Frontal cortex (tissue), 4 donors: ENCODE measurements around the gene RARB. TPM values are rescaled to one million over a fixed set of nuclear protein-coding genes. Genes with fewer than 3 reads are reported as not detected.
A peak's percentile ranks its signal among the peaks of the same experiment; 100 is the strongest.

Experiments used
- DNase-seq, 2 donors: peaks; one replicate each; pipeline ENCODE4 v3.0.0; 2012; ENCODE audit warnings: low spot score in 2 of 2
- FAIRE-seq: peaks from 2 replicates; lab custom pipeline; 2012; peaks lifted over from hg19 to GRCh38; lab: Jason Lieb, UNC
- total RNA-seq: library from RNA; depleted of rRNA; stranded (reverse); fragments of >200 nt; gene quantifications from one replicate; pipeline ENCODE4 v1.2.3, GENCODE V29; 2014
- donor health status: control.
- donor health status: control.
- donor health status: control.

Gene RARB
- total RNA-seq: 28.5 TPM

- no peak for FAIRE-seq
- DNase-seq: peak; percentile 48 to 69
Measured at GRCh38 chr3:25427942-25428788, at the start of gene RARB. Gene RARB (plus strand): TSS chr3:25428263. CDS start chr3:25428732, 469 bp downstream.

GRCh38 chr3:25378786-25379311, 49.2 kb upstream of the RARB start:
- FAIRE-seq (no peak), DNase-seq (no peak)

- DNase-seq (no peak), FAIRE-seq (no peak)
Measured at GRCh38 chr3:25380222-25380739, 47.8 kb upstream of the RARB start.

DNA sequence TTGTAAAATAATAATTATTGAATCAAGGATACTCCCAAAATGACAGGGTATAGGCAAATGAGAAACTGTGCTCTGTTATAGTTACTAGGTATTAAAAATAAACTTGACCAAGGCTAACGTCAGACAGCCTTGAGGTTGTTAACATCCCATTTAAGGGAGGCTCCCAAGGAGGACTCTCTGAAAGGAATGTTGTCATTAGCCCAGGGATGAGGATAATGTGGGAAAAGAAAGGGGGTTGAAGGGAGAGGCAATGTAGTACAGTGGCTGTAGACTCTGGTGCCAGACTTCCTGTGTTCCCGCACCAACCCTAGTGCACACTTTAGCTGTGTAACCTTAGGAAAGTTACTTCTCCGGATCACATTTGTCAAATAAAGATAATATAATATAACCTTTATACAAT, 47.0 kb upstream of the RARB start:
- FAIRE-seq: no peak

DNA sequence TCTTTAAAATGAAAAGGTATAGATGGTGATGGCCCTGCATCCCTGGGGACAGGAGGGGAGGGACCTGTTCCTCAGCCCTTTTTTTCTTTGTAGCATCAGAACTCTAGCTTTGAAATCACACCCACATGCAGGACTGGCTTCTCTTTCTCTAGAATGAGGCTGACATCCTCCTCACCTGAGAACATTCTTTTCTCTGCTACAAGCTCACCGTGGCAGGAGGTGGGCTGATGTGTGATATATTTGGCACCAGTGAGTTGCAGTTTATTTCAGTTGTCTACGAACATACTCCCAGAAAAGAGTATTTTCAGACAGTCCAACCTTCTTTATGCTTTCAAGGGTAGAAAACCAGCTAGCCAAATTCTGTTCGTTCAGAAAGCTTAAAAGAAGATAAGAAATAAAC, 43.6 kb upstream of the RARB start:
- FAIRE-seq (no peak), DNase-seq (no peak)

More for the DNA sequence above, 47.0 kb upstream of the RARB start:
- DNase-seq: no peak

GRCh38 chr3:25385807-25386460, 42.1 kb upstream of the RARB start:
- FAIRE-seq (no peak), DNase-seq (no peak)

- FAIRE-seq (no peak), DNase-seq (no peak)
Measured at GRCh38 chr3:25386686-25387255, 41.3 kb upstream of the RARB start.

DNA sequence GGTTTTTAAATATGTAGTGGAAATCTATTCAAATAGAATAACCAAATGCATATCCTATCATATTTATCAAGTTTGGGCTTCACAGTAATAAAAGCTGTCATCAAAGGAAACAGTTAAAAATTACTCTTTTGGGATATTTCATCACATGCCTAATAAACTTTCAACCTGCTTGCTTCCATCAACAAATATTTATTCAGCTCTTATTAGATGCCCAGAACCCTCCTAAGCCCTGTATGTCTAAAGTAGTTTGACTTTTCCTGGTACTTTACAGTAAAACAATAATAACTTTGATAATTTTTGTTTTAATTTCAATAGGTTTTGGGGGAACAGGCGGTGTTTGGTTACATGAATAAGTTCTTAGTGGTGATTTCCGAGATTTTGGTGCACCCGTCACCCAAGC, 37.5 kb upstream of the RARB start:
- no peak for DNase-seq
- no peak for FAIRE-seq

DNA sequence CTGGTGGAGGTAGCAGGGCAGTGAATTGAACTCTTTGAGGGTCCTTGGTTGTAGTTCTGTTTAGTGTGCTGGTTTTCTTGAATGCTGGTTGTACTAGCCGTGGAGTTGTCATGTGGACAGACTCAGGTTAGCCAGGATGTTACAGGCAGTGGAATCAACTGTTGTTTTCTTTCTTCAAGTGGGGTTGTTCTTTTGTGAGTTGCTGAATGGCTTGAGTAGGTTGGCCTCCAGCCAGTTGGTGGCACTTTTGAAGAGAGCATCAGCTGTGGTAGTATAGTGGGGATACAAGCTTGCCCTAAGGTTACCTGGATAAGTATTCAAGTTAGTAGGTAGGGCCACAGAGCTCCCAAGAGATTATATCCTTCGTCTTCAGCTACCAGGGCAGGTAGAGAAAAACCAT, 31.8 kb upstream of the RARB start:
- DNase-seq: no peak
- no peak for FAIRE-seq

DNA sequence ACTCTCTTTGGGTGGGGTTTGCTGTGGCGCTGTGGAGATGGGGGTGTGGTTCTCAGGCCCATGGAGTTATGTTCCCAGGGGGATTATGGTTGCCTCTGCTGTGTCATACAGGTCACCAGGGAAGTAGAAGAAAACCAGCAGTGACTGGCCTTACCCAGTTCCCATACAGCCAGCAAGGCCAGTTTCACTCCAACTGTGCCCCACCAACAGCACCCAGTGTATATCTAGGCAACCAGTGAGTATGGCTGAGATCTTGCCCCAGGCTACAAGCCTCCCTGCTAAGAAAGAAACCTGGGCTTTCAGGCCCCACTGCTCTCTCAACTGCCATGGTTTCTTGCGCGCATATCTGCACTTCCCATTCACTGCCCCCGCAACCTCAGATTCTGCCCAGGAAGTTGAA, 31.4 kb upstream of the RARB start:
- no peak for FAIRE-seq

GRCh38 chr3:25397150-25397549, 30.9 kb upstream of the RARB start:
- FAIRE-seq: no peak
- DNase-seq: no peak

More for the DNA sequence above, 31.4 kb upstream of the RARB start:
- no peak for DNase-seq

- FAIRE-seq (no peak), DNase-seq (no peak)
Measured at GRCh38 chr3:25400587-25400986, 27.5 kb upstream of the RARB start.

DNA sequence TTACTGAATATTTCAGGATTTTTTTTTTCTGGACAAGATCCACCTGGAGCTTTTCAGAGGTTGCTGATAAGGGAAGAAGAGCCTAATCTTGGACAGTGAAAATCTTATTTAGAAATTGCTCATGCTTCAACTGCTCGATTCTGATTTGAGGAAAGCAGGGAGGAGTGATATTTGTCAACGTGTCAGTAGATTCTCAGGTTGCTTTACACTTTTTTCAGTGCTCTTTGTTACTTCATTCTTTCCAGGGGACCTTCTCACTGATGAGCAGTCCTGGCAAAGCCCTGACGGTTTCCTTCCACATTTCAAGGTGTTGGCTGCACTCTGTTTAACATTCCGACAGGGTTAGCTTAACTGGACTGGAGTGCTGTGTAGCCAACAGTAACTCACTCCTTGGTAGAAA, 24.1 kb upstream of the RARB start:
- DNase-seq: no peak
- FAIRE-seq: no peak

DNA sequence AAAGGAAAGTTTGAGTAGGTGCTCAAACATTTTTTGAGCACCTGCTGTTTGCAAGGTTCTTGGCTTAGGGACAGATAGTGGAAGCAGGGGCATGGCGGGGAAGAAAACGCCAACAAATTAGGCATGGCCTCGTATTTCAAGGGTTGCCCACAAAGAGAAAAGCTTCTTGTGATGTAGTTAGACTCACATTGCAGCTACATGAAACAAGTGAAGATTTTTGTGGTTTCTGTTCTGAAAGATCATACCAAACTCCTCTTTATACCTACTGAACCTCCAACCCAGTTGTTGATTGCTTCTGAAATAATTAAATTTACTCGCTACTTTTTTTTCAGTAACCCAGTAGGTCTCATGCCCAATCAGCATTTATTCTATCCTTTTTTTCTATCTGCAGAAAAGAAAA, 23.5 kb upstream of the RARB start:
- DNase-seq: no peak
- FAIRE-seq: no peak

GRCh38 chr3:25405335-25405734, 22.7 kb upstream of the RARB start:
- FAIRE-seq: no peak
- no peak for DNase-seq

- FAIRE-seq (no peak), DNase-seq (no peak)
Measured at GRCh38 chr3:25410703-25411102, 17.4 kb upstream of the RARB start.

- FAIRE-seq (no peak), DNase-seq (no peak)
Measured at GRCh38 chr3:25412269-25412668, 15.8 kb upstream of the RARB start.

DNA sequence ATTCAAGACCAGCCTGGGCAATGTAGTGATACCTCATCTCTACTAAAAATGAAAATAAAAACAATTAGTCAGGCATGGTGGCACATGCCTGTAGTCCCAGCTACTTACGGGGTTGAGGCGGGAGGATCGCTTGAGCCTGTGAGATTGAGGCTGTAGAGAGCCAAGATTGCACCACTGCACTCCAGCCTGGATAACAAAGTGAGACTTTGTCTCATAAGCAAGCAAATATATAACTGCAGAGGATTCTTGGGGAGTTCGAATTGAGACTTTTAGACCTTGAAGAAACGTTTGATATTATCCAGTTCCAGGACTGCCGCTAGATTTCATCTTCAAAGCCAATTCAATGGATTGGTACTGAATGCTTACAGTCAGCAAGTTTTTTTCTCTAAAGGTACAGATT, 11.9 kb upstream of the RARB start:
- no peak for FAIRE-seq
- DNase-seq: no peak

DNA sequence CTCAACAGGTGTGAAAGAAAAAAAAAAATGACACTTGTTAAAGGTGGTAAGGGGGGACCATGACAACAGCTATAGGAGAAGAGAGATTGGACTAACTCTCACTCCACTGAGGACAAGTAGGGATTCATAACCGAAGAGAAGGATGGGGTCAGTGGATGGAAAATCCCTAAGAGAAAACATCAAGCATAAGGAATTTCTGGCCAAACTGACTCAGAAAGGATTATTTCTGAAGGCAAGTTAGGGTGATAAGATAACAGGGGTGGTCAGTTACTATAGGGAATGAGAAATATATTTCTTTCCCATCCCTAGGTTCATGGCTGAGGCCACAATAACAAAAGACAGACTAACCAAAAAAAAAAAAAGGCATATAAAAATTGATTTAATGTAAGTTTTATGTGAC, 9.5 kb upstream of the RARB start:
- FAIRE-seq: no peak
- no peak for DNase-seq

DNA sequence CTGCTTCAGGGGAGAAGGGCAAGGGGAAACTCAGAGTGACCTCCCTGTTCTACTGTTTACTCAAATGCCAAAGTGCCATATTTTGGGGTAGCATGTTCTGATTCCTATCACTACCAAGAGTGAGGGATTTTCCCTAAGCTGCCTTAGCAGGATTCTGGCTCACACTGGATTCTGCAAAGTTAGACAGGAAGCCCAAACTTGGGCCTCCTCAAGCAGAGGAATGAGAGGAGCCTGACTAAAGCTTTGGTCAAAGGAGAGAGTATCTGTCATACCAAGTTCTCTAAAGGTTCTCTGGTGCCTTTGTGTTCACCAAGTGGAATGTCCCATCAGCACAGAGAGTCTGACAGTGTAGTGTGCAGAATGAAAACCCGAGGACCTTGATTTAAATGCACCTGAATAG, 8.8 kb upstream of the RARB start:
- no peak for DNase-seq
- FAIRE-seq: no peak

- no peak for DNase-seq
- FAIRE-seq: no peak
Measured at GRCh38 chr3:25420147-25420546, 7.9 kb upstream of the RARB start.
